Measurements from ENCODE around the gene TBX2.

GRCh38 chr17:61454381-61455323, 55.0 kb downstream of the TBX2 start:
- TF ChIP-seq, protein P1, sequence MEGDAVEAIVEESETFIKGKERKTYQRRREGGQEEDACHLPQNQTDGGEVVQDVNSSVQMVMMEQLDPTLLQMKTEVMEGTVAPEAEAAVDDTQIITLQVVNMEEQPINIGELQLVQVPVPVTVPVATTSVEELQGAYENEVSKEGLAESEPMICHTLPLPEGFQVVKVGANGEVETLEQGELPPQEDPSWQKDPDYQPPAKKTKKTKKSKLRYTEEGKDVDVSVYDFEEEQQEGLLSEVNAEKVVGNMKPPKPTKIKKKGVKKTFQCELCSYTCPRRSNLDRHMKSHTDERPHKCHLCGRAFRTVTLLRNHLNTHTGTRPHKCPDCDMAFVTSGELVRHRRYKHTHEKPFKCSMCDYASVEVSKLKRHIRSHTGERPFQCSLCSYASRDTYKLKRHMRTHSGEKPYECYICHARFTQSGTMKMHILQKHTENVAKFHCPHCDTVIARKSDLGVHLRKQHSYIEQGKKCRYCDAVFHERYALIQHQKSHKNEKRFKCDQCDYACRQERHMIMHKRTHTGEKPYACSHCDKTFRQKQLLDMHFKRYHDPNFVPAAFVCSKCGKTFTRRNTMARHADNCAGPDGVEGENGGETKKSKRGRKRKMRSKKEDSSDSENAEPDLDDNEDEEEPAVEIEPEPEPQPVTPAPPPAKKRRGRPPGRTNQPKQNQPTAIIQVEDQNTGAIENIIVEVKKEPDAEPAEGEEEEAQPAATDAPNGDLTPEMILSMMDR (IDR thresholded peaks at IDR 0.05) = no peak
- no peak for TF ChIP-seq POLR2A (IDR thresholded peaks at IDR 0.05)
